Body of pancreas (tissue), 4 donors: ENCODE data around the gene TMEM92.

Source experiments
- POLR2A ChIP-seq, 3 donors: fragments of 450-650 bp; IDR thresholded peaks; one replicate each; pipeline ENCODE4 v1.6.1; 2016; ENCODE audit warnings: antibody characterized with exemption in 3 of 3, mild to moderate bottlenecking in 2 of 3
- TF ChIP-seq, protein P1 (sequence below), 7 experiments: fragments of 450-650 bp in 4 of 7; fragments of 200-600 bp in 3 of 7; sonication (generic) in 3 of 7; IDR thresholded peaks; one replicate each; pipeline ENCODE4 v1.5.1; 2016 to 2019; ENCODE audit warnings: antibody characterized with exemption in 7 of 7

DNA sequence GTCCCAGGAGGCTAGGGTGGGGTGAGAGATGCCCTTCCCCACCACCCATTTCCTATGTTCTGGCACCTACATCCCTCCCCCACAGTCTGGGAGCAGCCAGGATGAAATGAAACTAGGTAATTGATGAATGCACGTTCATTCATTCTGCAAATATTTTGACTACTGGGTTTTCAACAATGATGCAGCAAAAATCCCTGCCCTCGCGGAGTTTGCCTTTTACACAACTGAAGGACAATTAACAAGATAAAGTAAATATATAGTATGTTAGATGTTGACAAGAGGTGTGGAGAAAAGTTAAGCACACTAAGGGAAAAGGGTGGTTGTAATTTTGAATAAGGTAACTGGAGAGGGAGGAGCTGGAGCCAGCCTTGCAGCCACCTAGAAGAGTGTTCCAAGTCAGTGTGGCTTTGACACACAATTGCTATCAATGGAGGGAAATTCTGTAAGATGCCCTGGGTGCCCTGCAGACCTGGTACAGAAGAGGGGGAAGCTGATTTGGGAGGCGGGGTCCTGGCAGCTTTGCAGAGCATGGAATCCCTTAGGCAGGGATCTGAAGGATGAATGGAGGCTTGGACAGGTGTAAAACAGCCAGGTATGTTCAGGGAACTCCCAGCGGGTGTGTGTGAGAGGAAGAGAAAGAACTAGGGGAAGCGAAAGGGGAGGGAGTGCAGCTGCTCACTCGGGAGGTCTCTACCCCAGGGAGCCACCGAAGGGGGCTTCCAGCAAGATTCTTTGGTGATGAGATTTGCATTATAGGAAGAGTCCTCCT lies 2.5 kb downstream of the TMEM92 start:
- TF ChIP-seq, protein P1, sequence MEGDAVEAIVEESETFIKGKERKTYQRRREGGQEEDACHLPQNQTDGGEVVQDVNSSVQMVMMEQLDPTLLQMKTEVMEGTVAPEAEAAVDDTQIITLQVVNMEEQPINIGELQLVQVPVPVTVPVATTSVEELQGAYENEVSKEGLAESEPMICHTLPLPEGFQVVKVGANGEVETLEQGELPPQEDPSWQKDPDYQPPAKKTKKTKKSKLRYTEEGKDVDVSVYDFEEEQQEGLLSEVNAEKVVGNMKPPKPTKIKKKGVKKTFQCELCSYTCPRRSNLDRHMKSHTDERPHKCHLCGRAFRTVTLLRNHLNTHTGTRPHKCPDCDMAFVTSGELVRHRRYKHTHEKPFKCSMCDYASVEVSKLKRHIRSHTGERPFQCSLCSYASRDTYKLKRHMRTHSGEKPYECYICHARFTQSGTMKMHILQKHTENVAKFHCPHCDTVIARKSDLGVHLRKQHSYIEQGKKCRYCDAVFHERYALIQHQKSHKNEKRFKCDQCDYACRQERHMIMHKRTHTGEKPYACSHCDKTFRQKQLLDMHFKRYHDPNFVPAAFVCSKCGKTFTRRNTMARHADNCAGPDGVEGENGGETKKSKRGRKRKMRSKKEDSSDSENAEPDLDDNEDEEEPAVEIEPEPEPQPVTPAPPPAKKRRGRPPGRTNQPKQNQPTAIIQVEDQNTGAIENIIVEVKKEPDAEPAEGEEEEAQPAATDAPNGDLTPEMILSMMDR (IDR thresholded peaks at IDR 0.05): no peak
- no peak for TF ChIP-seq POLR2A (IDR thresholded peaks at IDR 0.05)
